NT2/D1 (cell line): Measurements from ENCODE around the gene ARHGAP22.
A peak's percentile ranks its signal among the peaks of the same experiment; 100 is the strongest.

Experiments used
- DNase-seq: peaks from one replicate; pipeline ENCODE4 v3.0.0-alpha.2; 2011; ENCODE audit warnings: low read depth, low spot score
- H3K27me3 ChIP-seq: 2 replicates; pipeline ENCODE4 v1.6.0; 2011; ENCODE audit warnings: mild to moderate bottlenecking; ENCODE audit not compliant: insufficient read length, insufficient read depth
- H3K36me3 ChIP-seq: 2 replicates; pipeline ENCODE4 v1.6.1; 2011; ENCODE audit warnings: mild to moderate bottlenecking, low read length, mixed read lengths; ENCODE audit not compliant: insufficient read depth, insufficient read length
- H3K4me1 ChIP-seq: 2 replicates; pipeline ENCODE4 v1.5.1; 2011; ENCODE audit not compliant: insufficient read depth, insufficient read length
- H3K4me3 ChIP-seq: 2 replicates; pipeline ENCODE4 v1.5.1; 2011; ENCODE audit warnings: low read depth; ENCODE audit not compliant: insufficient read length
- H3K9ac ChIP-seq: 2 replicates; pipeline ENCODE4 v1.6.0; 2011; ENCODE audit warnings: low read depth; ENCODE audit not compliant: insufficient read length
- H3K9me3 ChIP-seq: 2 replicates; pipeline ENCODE4 v1.5.1; 2011; ENCODE audit warnings: mild to moderate bottlenecking, low read length; ENCODE audit not compliant: insufficient read depth
- SUZ12 ChIP-seq: IDR thresholded peaks from 2 replicates; pipeline ENCODE4 v1.6.1; 2011; ENCODE audit not compliant: insufficient read length, insufficient read depth; ENCODE audit errors: extremely low read depth
- YY1 ChIP-seq: IDR thresholded peaks from 2 replicates; pipeline ENCODE4 v1.6.1; 2011; ENCODE audit not compliant: insufficient read length, insufficient read depth
- ZNF274 ChIP-seq: IDR thresholded peaks from 2 replicates; pipeline ENCODE4 v1.6.1; 2011; ENCODE audit warnings: mild to moderate bottlenecking, low read depth, low read length

Gene ARHGAP22

GRCh38 chr10:48448796-48449195 lies 156.1 kb downstream of the ARHGAP22 start:
- TF ChIP-seq ZNF274 (no peak), SUZ12 (no peak), YY1 (no peak)
- DNase-seq, result no peak
- no peaks in the 10 kb centered on the region for H3K27me3 ChIP-seq

GRCh38 chr10:48447356-48448215 lies 157.3 kb downstream of the ARHGAP22 start:
- peaks cover 21% of the 10 kb centered on the region for H3K36me3 ChIP-seq
- no peak for DNase-seq
- H3K9me3 ChIP-seq, result no peaks in the 10 kb centered on the region
- H3K4me1 ChIP-seq, result no peaks in the 10 kb centered on the region
- no peak overlapping the region for H3K4me3 ChIP-seq
- no peaks in the 10 kb centered on the region for H3K27me3 ChIP-seq
- no peak overlapping the region for H3K9ac ChIP-seq
- TF ChIP-seq ZNF274 (no peak), SUZ12 (no peak), YY1 (no peak)

More at GRCh38 chr10:48448796-48449195, 156.1 kb downstream of the ARHGAP22 start:
- Histone ChIP-seq H3K9me3 (no peaks in the 10 kb centered on the region), H3K4me3 (no peak overlapping the region), H3K9ac (no peak overlapping the region), H3K36me3 (peaks cover 26% of the 10 kb centered on the region), H3K4me1 (no peaks in the 10 kb centered on the region)

- no peak overlapping the region for H3K9ac ChIP-seq
- no peak overlapping the region for H3K4me3 ChIP-seq
- H3K27me3 ChIP-seq, result no peaks in the 10 kb centered on the region
- H3K4me1 ChIP-seq, result no peaks in the 10 kb centered on the region
- peaks cover 16% of the 10 kb centered on the region for H3K36me3 ChIP-seq
- TF ChIP-seq ZNF274 (no peak), YY1 (no peak), SUZ12 (no peak)
- H3K9me3 ChIP-seq, result no peaks in the 10 kb centered on the region
- DNase-seq, result no peak
Observed at GRCh38 chr10:48446785-48447184, 158.1 kb downstream of the ARHGAP22 start.

DNA sequence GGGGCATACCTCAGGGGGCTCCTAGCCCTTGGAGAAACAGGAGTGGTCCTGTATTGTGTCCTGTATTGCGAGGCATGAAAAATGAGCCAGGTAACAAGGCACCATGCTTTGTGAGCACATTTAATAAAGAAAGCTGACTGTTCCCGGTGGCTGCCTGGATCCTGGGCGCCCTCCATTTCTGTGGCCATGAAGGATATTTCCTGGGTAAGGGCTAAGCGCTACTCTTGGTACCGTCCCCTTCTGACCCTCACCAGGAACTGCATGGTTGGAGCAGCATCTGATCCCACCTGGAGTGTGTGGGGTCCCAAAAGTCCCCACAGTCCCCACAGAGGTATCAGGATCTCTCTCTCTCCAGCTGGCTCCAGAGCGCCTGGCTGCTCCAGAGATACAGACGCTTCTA lies 158.9 kb downstream of the ARHGAP22 start:
- DNase-seq, result no peak

DNA sequence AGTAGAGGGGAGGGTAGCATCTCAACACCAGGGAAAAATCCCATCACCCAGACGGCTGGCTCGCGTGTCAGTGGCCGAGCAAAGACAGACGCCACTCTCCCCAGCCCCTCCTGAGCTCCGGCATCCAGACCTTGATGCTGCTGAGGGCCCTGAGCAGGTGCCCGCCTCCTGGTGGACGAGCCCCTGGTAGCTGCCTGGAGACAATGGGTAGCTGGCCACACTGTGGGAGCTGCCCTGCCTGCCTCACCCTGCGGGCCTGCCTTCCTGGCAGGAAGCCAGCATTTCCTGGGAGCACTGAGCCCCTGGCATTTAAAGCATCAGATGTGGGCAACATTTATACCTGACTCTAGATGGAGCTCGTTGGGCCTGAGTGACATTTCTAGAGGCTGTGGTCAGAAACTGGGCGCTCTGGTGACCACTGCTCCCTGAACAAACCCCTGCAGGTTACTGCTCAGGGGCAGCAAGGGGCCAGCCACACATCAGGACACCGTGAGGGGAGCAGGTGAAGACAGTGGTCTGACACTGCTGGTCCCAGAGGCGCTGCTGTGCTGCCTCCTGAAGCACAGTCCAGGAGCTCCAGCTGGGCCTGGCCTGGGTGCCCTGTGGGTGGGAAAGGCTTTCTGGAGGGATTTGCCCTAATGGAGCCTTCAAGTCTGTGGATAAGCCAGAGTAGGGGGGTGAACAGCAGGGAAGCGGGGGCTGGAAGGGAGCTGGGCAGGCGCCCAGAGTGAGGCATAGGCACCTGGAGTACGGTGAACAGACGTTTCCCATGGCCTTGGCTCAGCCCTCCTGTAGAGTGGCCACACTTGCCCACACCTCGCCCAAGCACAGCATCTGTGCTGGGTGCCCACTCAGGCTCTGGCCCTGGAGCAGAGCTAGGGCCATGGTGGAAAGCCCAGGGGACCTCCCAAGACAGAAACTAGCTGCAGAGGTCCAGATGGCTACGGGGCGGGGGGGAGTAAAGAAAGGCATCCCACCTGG lies 159.7 kb downstream of the ARHGAP22 start:
- Histone ChIP-seq H3K4me3 (no peak overlapping the region), H3K36me3 (peaks cover 13% of the 10 kb centered on the region)
- no peak for DNase-seq

More for the DNA sequence above, 158.9 kb downstream of the ARHGAP22 start:
- Histone ChIP-seq H3K36me3 (peaks cover 16% of the 10 kb centered on the region), H3K4me3 (no peak overlapping the region), H3K4me1 (no peaks in the 10 kb centered on the region), H3K27me3 (no peaks in the 10 kb centered on the region), H3K9me3 (no peaks in the 10 kb centered on the region), H3K9ac (no peak overlapping the region)
- no peak for TF ChIP-seq YY1

GRCh38 chr10:48444266-48444665 lies 160.6 kb downstream of the ARHGAP22 start:
- Histone ChIP-seq H3K9ac (no peak overlapping the region), H3K27me3 (no peaks in the 10 kb centered on the region), H3K9me3 (no peaks in the 10 kb centered on the region), H3K4me3 (no peak overlapping the region), H3K4me1 (no peaks in the 10 kb centered on the region), H3K36me3 (peaks cover 8% of the 10 kb centered on the region)
- DNase-seq, result peak; percentile 20
- TF ChIP-seq SUZ12 (no peak), ZNF274 (no peak), YY1 (no peak)

More for the DNA sequence above, 159.7 kb downstream of the ARHGAP22 start:
- no peaks in the 10 kb centered on the region for H3K27me3 ChIP-seq
- TF ChIP-seq YY1, result no peak
- no peak for TF ChIP-seq SUZ12
- no peak for TF ChIP-seq ZNF274
- no peak overlapping the region for H3K9ac ChIP-seq
- no peaks in the 10 kb centered on the region for H3K9me3 ChIP-seq
- no peaks in the 10 kb centered on the region for H3K4me1 ChIP-seq

DNA sequence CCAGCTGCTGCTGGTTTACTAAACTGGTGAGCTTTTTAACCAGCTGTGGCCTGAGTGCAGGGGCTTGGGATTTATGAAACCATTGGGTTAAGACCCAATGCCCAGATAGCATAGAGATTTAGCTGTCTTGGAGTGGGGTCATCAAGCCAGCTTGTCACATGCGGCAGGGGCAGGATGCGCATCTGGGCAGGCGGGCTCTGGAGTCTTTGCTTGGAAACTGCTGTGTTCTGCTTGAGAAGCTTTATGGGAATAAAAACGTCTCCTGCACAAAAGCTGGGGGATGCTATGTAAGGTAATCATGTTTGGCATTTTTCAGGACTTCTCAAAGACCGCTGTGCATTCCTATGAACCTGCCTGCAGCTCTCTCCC lies 162.1 kb downstream of the ARHGAP22 start:
- no peak for DNase-seq
- Histone ChIP-seq H3K4me3 (no peak overlapping the region), H3K4me1 (no peaks in the 10 kb centered on the region), H3K9ac (no peak overlapping the region), H3K9me3 (no peaks in the 10 kb centered on the region), H3K36me3 (peaks cover 8% of the 10 kb centered on the region), H3K27me3 (no peaks in the 10 kb centered on the region)
- TF ChIP-seq YY1, result no peak
- no peak for TF ChIP-seq ZNF274
- no peak for TF ChIP-seq SUZ12
